Measurements from ENCODE around the gene PPIE.

PPIE gene

GRCh38 chr1:39701049-39701439 is 37.6 kb upstream of the PPIE start:
- TF ChIP-seq CTCF (conservative IDR thresholded peaks at IDR 0.05): no peak
- H3K27ac ChIP-seq: peak overlapping the region; percentile 76

GRCh38 chr1:39704757-39705156 is 33.9 kb upstream of the PPIE start:
- no peak overlapping the region for H3K27ac ChIP-seq

GRCh38 chr1:39707506-39707905 is 31.2 kb upstream of the PPIE start:
- no peak for TF ChIP-seq CTCF (conservative IDR thresholded peaks at IDR 0.05)
- peak overlapping the region; percentile 7; the same call in 1 of the 2 replicates for H3K27ac ChIP-seq

More at GRCh38 chr1:39704757-39705156, 33.9 kb upstream of the PPIE start:
- TF ChIP-seq CTCF (conservative IDR thresholded peaks at IDR 0.05): no peak

- H3K27ac ChIP-seq: no peak overlapping the region
- no peak for TF ChIP-seq CTCF (conservative IDR thresholded peaks at IDR 0.05)
These were observed 27.3 kb upstream of the PPIE start for GRCh38 chr1:39711104-39711965.

GRCh38 chr1:39711966-39712340 is 26.7 kb upstream of the PPIE start:
- TF ChIP-seq CTCF (conservative IDR thresholded peaks at IDR 0.05): no peak
- H3K27ac ChIP-seq: no peak overlapping the region

GRCh38 chr1:39713557-39713956 is 25.1 kb upstream of the PPIE start:
- H3K27ac ChIP-seq: no peak overlapping the region
- no peak for TF ChIP-seq CTCF (conservative IDR thresholded peaks at IDR 0.05)

GRCh38 chr1:39717809-39718208 is 20.9 kb upstream of the PPIE start:
- H3K27ac ChIP-seq: no peak overlapping the region
- TF ChIP-seq CTCF (conservative IDR thresholded peaks at IDR 0.05): no peak

Measured in VCaP (cell line).